GM19099 (cell line): ENCODE data around the gene SELENOW.
"Not testable (repeated sequence)": the region's sequence is repeated elsewhere in the genome, so short reads cannot be mapped to it uniquely, and the experiment has no call there.

Source experiments
- POLR2A ChIP-seq: IDR thresholded peaks from 3 replicates; pipeline ENCODE4 v1.6.1; 2011; ENCODE audit warnings: low read depth; ENCODE audit not compliant: insufficient read length; ENCODE audit errors: extremely low read depth

Gene SELENOW

DNA sequence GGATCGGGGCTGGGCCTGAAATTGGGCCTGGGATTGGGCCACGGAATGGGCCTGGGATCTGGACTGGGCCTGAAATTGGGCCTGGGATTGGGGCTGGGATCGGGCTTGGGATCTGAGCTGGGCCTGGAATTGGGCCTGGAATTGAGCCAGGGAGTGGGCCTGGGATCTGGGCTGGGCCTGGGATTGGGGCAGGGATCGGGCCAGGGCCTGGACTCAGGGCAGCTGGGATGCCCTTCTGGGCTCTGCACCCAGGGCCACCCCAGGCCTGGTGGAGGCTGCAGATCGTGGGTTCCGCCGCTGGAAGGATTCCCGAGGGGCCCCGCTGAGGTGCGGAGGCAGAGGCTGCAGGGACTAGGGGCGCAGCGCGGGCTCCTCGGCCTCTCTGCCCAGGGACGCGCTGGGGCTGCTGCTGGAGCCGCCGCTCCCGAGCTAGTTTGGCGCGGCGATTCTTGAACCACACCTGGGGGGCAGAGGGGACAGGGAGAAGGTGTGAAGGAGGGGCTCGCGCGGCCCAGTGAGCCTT, 24.1 kb downstream of the SELENOW start:
- TF ChIP-seq POLR2A: no peak

DNA sequence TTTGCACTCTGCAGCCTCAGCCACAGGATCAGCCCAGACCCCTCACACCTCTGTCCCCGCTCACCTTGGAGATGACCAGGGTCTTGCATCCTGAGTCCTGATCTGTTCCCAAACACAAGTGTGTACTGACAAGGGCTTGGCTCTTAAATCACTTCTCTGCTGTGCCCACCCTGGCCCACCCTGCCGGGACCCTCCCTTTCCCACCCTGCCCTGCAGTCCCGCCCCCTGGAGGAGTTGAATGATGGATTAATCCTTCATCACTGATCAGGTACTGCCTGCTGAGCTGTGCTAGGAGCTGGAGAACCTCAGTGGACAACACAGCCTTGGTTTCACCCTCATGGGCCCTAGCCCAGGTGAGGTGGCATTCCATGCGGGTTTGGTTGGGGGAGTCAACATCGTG, 25.9 kb downstream of the SELENOW start, which contains the start of gene TPRX1:
TSS of gene TPRX1 (minus strand) at position 101 of the 400 bp plus-strand sequence. CDS start at position 89, 12 bp downstream.
- not testable (repeated sequence) for TF ChIP-seq POLR2A

DNA sequence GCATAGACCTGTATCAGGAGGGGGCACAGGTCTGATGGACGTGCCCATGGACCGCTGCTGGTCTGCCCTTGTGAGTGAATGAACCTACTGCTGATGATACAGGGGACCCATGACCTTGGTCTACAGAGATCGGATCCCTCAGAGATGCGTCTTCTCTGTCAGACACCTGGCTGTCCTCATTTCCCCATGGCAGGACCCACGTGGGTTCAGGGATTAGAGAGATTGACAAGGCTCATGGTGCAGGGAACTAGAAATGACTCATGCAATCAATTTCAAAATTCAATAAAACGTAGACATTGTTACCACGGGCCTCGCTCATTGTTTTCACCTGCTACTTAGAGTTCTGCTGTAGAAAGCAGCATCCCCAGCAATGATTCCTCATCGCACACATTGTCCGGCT, 26.8 kb downstream of the SELENOW start:
- TF ChIP-seq POLR2A: no peak

DNA sequence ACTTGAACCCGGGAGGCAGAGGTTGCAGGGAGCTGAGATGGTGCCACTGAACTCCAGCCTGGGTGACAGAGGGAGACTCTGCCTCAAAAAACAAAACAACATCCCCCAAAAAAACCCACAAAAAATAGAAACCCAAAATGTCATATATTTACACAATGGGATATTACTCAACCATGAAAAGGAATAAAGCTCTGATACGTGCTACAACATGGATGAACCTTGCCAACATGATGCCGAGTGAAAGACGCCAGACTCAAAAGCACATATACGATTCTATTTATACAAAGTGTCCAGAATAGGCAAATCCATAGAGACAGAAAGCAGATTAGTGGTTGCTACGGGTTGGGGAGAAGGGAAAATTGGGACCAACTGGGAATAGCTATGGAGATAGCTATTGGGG, 27.9 kb downstream of the SELENOW start:
- no peak for TF ChIP-seq POLR2A

DNA sequence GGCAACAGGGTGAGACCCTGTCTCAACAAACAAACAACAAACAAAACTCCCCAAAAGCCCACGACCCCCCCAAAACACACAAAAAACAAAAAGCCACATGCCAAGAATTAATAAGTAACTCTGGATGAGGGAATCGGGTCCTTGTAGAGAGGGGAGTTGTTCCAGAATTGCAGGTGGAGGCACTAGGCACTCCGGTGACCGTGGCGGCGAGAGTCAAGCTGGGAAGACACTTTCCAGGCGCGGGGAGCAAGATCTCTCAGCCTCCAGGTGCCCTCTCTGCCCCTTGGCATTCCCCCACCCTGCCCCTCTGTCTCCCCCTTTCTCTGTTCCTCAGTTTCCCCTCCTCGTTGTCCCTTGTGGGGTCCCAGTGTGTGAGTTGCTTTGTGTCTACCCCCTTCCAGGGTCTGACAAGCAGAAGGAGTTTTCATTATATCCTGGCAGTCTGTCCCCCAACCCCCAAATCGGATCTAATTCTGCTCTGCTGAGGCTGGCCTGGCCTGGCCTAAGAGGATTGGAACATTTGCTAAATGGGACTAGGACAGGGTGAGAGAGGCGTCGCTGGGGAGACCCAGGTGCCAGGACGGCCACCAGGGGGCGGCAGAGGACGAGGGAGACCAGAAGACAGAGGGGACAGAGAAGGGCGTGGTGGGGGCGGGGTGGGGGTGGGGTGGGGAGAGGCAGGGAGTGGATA, 34.9 kb downstream of the SELENOW start:
- TF ChIP-seq POLR2A: no peak

DNA sequence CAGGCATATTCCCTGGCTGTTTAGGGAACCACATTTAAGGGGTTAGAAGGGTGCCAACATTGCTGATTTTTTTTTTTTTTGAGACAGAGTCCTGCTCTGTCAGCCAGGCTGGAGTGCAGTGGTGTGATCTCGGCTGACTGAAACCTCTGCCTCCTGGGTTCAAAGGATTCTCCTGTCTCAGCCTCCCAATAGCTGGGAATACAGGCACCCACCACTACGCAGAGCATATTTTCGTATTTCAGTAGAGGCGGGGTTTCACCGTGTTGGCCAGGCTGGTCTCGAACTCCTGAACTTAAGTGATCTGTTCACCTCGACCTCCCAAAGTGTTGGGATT, 35.5 kb downstream of the SELENOW start:
- no peak for TF ChIP-seq POLR2A

DNA sequence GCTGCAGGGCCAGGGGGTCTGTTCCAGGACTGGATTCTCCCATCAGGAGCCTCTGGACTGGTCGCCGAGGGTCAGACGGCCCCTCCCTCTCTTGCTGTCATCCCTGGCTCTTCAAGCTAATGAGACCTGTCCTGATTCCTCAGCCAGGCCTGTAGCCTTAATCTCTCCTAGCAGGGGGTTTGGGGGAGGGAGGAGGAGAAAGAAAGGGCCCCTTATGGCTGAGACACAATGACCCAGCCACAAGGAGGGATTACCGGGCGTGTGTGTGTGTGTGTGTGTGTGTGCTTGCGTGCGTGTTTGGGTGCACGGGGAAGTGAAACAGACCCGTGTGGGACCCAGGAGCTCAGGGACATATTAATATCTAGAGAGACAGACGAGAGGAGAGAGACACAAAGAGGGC, 41.4 kb downstream of the SELENOW start:
- TF ChIP-seq POLR2A: no peak

DNA sequence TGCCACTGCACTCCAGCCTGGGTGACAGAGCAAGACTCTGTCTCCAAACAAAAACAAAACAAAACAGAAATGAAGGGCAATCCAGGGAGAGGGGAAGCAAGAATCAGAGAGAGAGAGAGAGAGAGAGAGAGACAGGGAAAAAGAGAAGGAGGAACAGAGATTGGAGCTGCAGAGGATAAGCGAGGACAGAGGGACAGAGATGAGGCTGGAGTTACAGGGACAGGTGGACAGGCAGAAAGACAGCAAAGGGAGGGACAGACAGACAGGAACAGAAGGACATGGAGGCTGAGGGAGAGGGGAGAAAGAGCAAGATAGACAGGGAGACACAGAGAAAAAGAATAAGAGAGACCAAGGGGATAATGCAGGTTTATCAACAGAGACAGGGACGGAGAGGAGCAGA, 41.9 kb downstream of the SELENOW start:
- no peak for TF ChIP-seq POLR2A

DNA sequence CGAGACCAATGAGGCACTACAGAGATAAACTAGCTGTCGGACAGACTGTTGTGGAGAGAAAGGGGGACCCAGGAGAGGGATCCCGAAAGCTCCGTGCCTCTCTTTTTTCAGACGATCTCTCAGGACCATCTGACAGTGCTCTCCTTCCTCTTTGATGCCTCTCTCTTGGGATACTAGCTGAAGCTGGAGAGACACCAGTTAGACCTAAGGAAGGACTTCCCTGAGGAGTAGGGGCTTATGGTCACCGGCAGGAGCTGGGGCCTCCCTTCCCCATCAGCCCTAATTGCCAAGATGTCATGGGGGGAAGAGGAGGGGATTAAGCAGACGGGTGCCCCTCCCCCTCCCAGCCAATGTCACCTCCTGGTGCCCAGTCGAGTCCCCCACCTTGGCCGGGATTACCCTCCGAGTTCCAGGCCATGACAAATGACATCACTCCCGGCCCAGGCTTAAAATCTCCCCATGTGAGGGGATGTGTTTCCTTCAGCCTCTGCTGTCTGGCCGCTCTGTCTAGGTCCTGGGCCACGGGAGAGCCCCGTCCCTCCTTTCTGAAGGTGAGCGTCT, 43.0 kb downstream of the SELENOW start, which contains the start of gene CRX:
TSS of gene CRX (plus strand) at position 478 of the 561 bp plus-strand sequence. CDS start 12,507 bp downstream, outside the sequence.
- no peak for TF ChIP-seq POLR2A

DNA sequence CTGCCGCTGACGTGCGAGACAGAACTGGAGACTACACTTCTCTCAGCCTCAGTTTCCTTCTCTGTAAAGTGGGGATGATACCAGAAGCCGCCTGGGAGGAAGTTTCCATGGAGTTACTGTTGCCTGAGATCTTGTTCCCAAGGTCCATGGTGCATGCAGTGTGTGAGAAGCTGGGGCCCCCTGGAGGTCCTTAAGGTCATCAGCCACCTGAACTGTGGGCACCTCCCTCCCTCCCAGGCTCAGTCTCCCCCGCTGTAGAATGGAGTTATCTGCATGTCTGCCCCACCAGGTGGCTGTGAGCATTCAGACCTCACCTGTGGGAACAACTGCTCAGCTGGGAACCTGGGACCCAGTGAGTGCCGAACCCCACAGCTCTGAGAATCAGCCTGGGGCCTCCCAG, 45.9 kb downstream of the SELENOW start:
- TF ChIP-seq POLR2A: no peak

DNA sequence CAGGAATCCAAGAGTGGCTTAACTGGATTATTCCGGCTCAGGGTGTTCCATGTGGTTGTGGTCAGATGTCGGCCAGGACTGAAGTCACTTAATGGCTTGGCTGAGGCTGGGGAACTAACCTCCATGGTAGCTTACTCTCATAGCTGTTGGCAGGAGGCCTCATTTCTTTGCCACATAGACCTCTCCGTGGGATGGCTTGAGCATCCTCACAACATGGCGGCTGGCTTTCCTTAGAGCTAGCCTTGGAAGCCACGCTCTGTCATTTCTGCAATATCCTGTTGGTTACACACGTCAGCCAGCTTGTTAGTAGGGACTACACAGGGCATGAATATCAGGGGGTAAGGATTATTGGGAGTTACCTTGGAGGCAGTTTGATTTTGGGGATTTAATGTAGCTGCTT, 48.3 kb downstream of the SELENOW start:
- no peak for TF ChIP-seq POLR2A

DNA sequence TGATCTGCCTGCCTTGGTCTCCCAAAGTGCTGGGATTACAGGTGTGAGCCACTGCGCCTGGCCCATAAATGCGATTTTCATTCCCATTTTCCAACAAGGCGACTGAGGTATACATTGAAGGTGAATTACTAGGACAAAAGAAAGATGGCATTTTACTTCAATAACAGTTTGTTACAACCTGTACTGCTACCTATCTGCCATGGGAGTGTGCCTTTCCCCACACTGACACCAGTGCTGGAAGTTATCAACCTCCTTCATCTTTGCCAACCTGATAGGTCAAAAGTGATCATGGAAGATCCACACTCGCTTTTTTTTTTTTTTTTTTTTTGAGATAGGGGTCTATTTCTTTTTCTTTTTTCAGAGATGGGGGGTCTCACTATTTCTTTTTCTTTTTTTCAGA, 54.2 kb downstream of the SELENOW start:
- TF ChIP-seq POLR2A: no peak
